Measurements from ENCODE around the gene ANKRD6. TPM values are rescaled to one million over a fixed set of nuclear protein-coding genes. Genes with fewer than 3 reads are reported as not detected.

ANKRD6 gene
- total RNA-seq, 2 experiments from 2014 or later, result 2.4 to 7.0 TPM

DNA sequence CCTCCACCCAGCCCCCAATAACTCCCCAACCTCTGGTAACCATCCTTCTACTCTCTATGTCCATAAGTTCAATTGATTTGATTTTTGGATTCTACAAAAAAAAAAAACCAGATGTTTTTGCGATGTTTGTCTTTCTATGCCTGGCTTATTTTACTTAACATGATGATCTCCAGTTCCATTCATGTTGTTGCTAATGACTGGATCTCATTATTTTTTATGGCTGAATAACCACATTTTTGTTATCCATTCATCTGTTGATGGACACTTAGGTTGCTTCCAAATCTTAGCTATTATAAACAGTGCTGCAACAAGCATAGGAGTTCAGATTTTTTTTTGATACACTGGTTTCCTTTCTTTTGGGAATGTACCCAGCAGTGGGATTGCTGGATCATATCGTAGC, 106.8 kb downstream of the ANKRD6 start:
- no peak overlapping the region for H2AFZ ChIP-seq (ENCODE audit: low read length)
- H3K4me1 ChIP-seq (ENCODE audit: insufficient read depth, low read length, poor library complexity, severe bottlenecking), result peaks cover 6% of the 10 kb centered on the region
- ChIA-PET CTCF (ENCODE audit: unreplicated experiment) (no interaction called here), POLR2A (no interaction called here)
- no peaks in the 10 kb centered on the region for H4K20me1 ChIP-seq (ENCODE audit: insufficient read depth, low read length)
- no peak overlapping the region for H3K4me3 ChIP-seq (ENCODE audit: low read depth, low read length, poor library complexity, severe bottlenecking)
- DNase-seq (ENCODE audit: low spot score), result no peak
- intact Hi-C loops (cut with micrococcal nuclease; ENCODE audit: unreplicated experiment), result no loop called here
- H3K79me2 ChIP-seq (ENCODE audit: insufficient read depth, low read depth, low read length), result no peaks in the 10 kb centered on the region
- no peaks in the 10 kb centered on the region for H3K9me2 ChIP-seq (ENCODE audit: insufficient read depth, low read length)
- H3K36me3 ChIP-seq (ENCODE audit: insufficient read depth, low read length), result no peaks in the 10 kb centered on the region
- H3K27ac ChIP-seq (ENCODE audit: low read depth, low read length, poor library complexity, severe bottlenecking), result no peak overlapping the region
- TF ChIP-seq, protein P1, sequence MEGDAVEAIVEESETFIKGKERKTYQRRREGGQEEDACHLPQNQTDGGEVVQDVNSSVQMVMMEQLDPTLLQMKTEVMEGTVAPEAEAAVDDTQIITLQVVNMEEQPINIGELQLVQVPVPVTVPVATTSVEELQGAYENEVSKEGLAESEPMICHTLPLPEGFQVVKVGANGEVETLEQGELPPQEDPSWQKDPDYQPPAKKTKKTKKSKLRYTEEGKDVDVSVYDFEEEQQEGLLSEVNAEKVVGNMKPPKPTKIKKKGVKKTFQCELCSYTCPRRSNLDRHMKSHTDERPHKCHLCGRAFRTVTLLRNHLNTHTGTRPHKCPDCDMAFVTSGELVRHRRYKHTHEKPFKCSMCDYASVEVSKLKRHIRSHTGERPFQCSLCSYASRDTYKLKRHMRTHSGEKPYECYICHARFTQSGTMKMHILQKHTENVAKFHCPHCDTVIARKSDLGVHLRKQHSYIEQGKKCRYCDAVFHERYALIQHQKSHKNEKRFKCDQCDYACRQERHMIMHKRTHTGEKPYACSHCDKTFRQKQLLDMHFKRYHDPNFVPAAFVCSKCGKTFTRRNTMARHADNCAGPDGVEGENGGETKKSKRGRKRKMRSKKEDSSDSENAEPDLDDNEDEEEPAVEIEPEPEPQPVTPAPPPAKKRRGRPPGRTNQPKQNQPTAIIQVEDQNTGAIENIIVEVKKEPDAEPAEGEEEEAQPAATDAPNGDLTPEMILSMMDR (conservative IDR thresholded peaks at IDR 0.05; ENCODE audit: low read length), result no peak
- no peak for TF ChIP-seq EZH2phosphoT487 (IDR thresholded peaks at IDR 0.05; ENCODE audit: borderline replicate concordance, low read depth, low read length)
- no peaks in the 10 kb centered on the region for H3K9me3 ChIP-seq (ENCODE audit: low read length)
- no peak overlapping the region for H3K4me2 ChIP-seq (ENCODE audit: low read length)
- no TSS peak for BruUV-seq (replicated peaks)

DNA sequence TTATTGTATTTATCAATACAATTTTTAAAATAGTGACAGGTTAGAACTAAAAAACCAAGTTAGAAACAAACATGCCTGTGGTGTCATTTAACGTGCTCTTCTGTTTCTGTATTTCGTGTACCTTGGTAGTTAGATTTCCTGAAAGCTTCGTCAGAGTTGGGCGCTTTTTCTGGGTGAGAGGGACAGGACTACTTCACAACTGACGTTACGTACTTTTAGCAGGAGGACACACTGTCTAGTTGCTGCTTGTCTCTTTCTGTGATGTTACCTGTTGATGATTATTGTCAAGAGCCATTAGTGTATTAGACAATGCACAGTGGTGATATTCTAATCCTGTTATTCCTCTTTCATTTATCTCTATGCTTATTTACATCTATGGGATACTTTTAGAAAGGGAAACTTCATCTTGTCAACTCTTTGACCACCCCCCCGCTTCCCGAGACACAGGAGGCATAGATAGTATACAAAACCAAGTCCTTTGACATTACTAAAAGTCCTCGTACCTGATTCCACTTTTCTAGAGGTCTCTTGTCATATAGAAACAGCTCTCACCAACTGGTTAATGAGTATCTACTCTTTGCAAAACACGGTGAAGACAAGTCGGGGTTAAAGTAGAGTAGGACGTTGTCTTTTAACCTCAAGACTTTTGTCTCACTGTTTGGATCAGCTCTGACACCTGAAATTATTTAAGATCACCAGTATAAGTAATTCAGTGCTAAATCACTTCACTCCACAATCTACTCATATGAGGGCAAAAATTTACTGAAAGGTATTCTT, 109.3 kb downstream of the ANKRD6 start:
- CTCF ChIA-PET (ENCODE audit: unreplicated experiment), result no interaction called here

DNA sequence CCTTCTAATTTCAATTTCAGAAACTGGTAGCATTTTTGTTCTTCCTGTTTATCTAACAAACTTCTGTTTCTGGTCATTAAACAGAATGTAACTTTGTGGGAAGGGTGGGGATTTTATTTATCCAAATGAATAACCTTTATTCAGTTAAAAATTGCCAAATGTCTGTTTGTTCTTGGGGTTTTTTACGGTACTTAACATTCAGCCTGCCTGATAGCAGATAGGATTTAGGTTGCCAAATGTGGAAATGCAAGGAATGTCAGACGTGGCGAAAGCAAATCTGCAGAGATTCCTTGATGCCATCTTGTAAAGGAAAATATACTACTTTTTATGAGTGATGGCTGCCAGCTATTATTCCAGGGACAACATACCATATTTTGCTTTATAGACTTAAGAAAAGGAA, 109.9 kb downstream of the ANKRD6 start:
- Histone ChIP-seq H2AFZ (ENCODE audit: low read length) (peak overlapping the region; percentile 52; the same call in 1 of the 2 replicates), H3K9me2 (ENCODE audit: insufficient read depth, low read length) (no peaks in the 10 kb centered on the region), H3K4me3 (ENCODE audit: low read depth, low read length, poor library complexity, severe bottlenecking) (no peak overlapping the region), H3K27ac (ENCODE audit: low read depth, low read length, poor library complexity, severe bottlenecking) (no peak overlapping the region), H3K4me1 (ENCODE audit: insufficient read depth, low read length, poor library complexity, severe bottlenecking) (peaks cover 6% of the 10 kb centered on the region), H3K36me3 (ENCODE audit: insufficient read depth, low read length) (no peaks in the 10 kb centered on the region), H3K9me3 (ENCODE audit: low read length) (no peaks in the 10 kb centered on the region), H3K79me2 (ENCODE audit: insufficient read depth, low read depth, low read length) (no peaks in the 10 kb centered on the region), H4K20me1 (ENCODE audit: insufficient read depth, low read length) (no peaks in the 10 kb centered on the region), H3K4me2 (ENCODE audit: low read length) (no peak overlapping the region)
- no peak for TF ChIP-seq EZH2phosphoT487 (IDR thresholded peaks at IDR 0.05; ENCODE audit: borderline replicate concordance, low read depth, low read length)
- TF ChIP-seq, protein P1 (conservative IDR thresholded peaks at IDR 0.05; ENCODE audit: low read length), result no peak
- DNase-seq (ENCODE audit: low spot score), result no peak
- ChIA-PET CTCF (ENCODE audit: unreplicated experiment) (no interaction called here), POLR2A (no interaction called here)
- intact Hi-C loops (cut with micrococcal nuclease; ENCODE audit: unreplicated experiment), result no loop called here
- no TSS peak for BruUV-seq (replicated peaks)

More for the DNA sequence above, 109.3 kb downstream of the ANKRD6 start:
- POLR2A ChIA-PET, result no interaction called here
- no peaks in the 10 kb centered on the region for H3K9me2 ChIP-seq (ENCODE audit: insufficient read depth, low read length)
- BruUV-seq (replicated peaks), result no TSS peak
- no peaks in the 10 kb centered on the region for H4K20me1 ChIP-seq (ENCODE audit: insufficient read depth, low read length)
- no peak for TF ChIP-seq EZH2phosphoT487 (IDR thresholded peaks at IDR 0.05; ENCODE audit: borderline replicate concordance, low read depth, low read length)
- TF ChIP-seq, protein P1 (conservative IDR thresholded peaks at IDR 0.05; ENCODE audit: low read length), result no peak
- no peak overlapping the region for H3K4me3 ChIP-seq (ENCODE audit: low read depth, low read length, poor library complexity, severe bottlenecking)
- no peaks in the 10 kb centered on the region for H3K36me3 ChIP-seq (ENCODE audit: insufficient read depth, low read length)
- peaks cover 6% of the 10 kb centered on the region for H3K4me1 ChIP-seq (ENCODE audit: insufficient read depth, low read length, poor library complexity, severe bottlenecking)
- intact Hi-C loops (cut with micrococcal nuclease; ENCODE audit: unreplicated experiment), result no loop called here
- no peaks in the 10 kb centered on the region for H3K79me2 ChIP-seq (ENCODE audit: insufficient read depth, low read depth, low read length)
- no peak overlapping the region for H3K27ac ChIP-seq (ENCODE audit: low read depth, low read length, poor library complexity, severe bottlenecking)
- no peak for DNase-seq (ENCODE audit: low spot score)
- no peak overlapping the region for H2AFZ ChIP-seq (ENCODE audit: low read length)
- no peak overlapping the region for H3K4me2 ChIP-seq (ENCODE audit: low read length)
- no peaks in the 10 kb centered on the region for H3K9me3 ChIP-seq (ENCODE audit: low read length)
